Measurements from ENCODE around the gene CMTM2. TPM values are rescaled to one million over a fixed set of nuclear protein-coding genes. Genes with fewer than 3 reads are reported as not detected.
"Not testable (repeated sequence)": the region's sequence is repeated elsewhere in the genome, so short reads cannot be mapped to it uniquely, and the experiment has no call there.

Gene CMTM2
- total RNA-seq, 1 donor from 2014 or later = 1.00 TPM

DNA sequence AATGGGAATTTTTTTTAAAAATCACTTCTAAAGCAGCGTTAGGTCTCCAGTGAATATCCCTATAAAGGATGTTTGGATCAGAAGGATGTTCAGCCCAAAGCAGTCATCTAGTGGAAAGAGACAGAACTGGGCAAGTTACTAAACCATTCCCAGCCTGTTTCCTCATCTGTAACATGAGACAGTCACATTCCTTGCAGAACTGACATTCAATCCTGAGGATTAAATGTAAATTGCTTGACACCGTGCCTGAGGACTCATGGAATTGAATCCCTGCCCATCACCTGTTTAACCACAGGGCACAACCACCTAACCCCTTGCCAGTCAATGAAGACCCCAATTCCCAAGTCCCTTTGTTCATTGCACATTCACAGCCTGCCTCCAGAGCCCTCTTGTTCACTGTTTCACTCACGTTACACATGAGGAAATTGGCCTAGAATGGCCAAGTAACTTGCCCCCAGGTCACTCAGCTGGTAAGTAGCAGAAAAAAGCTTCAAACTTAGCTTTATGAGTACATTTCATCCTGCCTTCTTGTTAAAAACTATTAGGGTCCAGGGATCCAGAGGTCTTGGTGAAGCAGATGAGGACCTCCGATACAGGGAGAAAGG lies 1.4 kb downstream of the CMTM2 start:
- intact Hi-C loops (cut with micrococcal nuclease) = no loop called here

DNA sequence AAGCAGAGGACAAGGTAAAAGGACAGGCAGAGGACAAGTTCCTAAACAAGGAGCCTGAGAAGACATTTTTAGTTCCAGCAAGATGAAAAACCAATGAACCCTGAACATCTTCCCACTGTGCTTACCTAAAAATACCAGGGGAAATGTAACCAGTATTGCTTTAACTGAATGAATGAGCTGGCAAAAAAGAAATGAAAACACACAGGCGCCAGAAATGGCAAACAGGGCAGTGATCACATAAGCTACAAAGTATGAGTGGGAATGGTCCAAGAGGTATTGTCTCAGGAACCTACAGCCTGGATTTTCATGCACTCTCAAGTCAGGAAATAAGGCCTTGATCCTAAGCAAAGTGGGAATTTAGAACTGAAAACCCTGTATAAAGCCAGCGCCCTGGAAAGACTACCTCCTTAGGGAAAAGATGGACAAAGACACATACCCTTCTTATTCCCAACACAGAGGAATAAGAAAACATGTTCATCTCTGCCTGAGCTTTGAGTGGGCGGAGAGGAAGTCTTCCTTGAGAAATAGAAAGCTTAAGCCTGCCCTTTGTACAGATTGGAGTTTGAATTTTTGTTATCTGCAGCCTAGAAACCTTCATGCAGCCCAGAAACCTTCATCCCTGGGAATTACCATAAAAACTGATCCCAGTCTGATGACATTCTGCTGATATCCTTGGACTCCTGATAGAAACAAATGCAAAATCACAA lies 2.1 kb downstream of the CMTM2 start:
- intact Hi-C loops (cut with micrococcal nuclease) = no loop called here

- intact Hi-C loops (cut with micrococcal nuclease) = no loop called here
Measured at GRCh38 chr16:66585481-66586239, 6.4 kb downstream of the CMTM2 start.

DNA sequence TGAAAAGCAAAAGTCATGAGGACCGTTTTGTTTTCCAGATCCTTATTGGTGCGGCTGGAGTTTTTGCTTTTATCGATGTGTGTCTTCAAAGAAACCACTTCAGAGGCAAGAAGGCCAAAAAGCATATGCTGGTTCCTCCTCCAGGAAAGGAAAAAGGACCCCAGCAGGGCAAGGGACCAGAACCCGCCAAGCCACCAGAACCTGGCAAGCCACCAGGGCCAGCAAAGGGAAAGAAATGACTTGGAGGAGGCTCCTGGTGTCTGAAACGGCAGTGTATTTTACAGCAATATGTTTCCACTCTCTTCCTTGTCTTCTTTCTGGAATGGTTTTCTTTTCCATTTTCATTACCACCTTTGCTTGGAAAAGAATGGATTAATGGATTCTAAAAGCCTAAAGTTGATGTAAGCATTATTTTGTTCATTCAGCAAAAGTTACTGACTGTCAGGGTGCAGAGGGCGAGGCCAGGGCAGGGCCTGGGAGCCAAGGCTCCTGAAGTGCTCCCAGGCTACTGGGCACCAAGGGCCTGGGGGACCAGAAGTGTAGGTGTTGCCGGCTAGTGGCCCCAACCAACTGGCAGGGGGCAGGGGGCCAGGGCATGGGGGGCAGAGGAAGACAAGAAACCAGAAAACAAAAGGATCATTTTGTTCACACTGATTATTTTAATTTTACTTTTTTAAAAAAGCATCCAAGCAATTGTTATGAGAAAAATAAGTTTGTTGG lies 8.8 kb downstream of the CMTM2 start:
- intact Hi-C loops (cut with micrococcal nuclease) = no loop called here

GRCh38 chr16:66588981-66589713 lies 9.9 kb downstream of the CMTM2 start:
- intact Hi-C loops (cut with micrococcal nuclease) = loop anchor here (1.0 kb wide), 3 partner anchors 65 to 183 kb away; no protein-coding TSS in a partner anchor

DNA sequence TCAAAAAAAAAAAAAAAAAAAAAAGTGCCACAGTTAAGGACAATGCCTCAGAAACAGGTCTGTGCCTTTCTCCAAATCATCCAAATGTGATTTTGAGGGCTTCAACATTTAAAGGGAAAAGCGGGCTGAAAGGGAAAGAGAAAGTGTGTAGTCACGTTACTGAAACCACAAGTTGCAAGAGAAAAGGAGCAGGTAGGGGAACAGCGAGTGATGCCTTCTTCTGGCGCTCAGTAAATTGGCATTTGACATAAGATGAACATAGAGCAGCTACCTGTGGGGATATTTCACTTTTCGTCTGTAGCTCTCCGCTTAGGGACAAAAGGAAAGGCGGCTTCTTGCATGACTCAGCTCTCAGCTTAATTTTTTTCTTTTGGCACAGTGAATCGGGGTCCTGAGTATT lies 11.1 kb downstream of the CMTM2 start:
- intact Hi-C loops (cut with micrococcal nuclease) = loop anchor here (1.0 kb wide), 1 partner anchor 14 kb away; the partner anchor contains the start of gene CMTM3

GRCh38 chr16:66591018-66591417 lies 11.8 kb downstream of the CMTM2 start:
- intact Hi-C loops (cut with micrococcal nuclease) = no loop called here

DNA sequence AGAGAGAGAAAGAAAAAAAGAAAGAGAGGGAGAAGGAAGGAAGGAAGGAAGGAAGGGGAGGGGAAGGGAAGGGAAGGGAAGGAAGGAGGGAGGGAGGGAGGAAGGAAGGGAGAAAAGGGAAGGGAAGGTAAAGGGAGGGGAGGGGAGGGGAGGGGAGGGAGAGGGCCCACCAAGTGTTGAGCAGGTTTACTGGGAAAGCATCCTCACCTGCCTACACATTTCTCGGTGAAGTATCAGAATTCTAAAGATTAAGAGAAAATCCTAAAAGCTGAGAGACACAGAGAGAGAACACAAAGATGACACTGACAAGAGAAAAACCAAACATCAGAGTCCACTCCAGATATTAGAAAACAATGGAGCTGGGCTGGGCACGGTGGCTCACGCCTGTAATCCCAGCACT lies 13.0 kb downstream of the CMTM2 start:
- intact Hi-C loops (cut with micrococcal nuclease) = no loop called here

- intact Hi-C loops (cut with micrococcal nuclease) = no loop called here
Measured at GRCh38 chr16:66592814-66593213, 13.6 kb downstream of the CMTM2 start.

- intact Hi-C loops (cut with micrococcal nuclease) = no loop called here
Measured at GRCh38 chr16:66594739-66595138, 15.5 kb downstream of the CMTM2 start.

DNA sequence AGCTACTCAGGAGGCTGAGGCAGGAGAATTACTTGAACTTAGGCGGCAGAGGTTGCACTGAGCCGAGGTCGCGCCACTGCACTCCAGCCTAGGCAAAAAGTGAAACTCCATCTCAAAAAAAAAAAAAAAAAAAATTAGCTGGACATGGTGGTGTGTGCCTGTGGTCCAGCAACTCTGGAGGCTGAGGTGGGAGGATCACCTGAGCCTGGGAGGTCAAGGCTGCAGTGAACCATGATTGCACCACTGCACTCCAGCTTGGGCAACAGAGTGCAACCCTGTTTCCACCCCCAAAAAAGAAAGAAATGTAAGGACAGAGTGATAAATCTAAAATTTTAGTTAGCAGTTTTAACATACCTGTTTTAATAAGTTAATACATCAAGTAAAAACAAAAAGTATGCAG lies 17.3 kb downstream of the CMTM2 start:
- intact Hi-C loops (cut with micrococcal nuclease) = not testable (repeated sequence)

- intact Hi-C loops (cut with micrococcal nuclease) = no loop called here
Measured at GRCh38 chr16:66596986-66597848, 18.0 kb downstream of the CMTM2 start.

- intact Hi-C loops (cut with micrococcal nuclease) = no loop called here
Measured at GRCh38 chr16:66598111-66598510, 18.8 kb downstream of the CMTM2 start.

GRCh38 chr16:66599726-66600125 lies 20.5 kb downstream of the CMTM2 start:
- intact Hi-C loops (cut with micrococcal nuclease) = no loop called here

- intact Hi-C loops (cut with micrococcal nuclease) = no loop called here
Measured at GRCh38 chr16:66600477-66600876, 21.2 kb downstream of the CMTM2 start.

DNA sequence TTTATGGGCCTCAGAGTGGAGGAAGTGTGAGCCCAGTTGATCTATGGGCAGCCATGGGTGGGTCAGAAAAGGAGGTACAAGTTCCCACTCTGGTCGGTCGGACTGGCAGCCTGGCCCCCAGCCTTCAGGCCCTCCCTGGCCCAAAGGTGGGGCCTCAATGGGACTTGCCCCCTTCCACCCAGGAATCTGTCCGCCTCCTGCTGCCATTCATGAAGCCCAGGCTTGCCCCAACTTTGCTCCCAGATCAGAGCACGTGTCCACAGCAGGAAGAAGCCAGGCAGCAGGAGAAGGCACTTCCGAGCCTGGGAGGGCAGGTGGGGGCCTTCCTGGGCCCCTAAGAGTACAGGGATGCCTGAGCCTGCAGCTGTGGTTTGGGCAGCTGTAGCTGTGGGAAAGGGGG lies 22.2 kb downstream of the CMTM2 start:
- intact Hi-C loops (cut with micrococcal nuclease) = no loop called here

GRCh38 chr16:66603537-66604375 lies 24.5 kb downstream of the CMTM2 start:
- intact Hi-C loops (cut with micrococcal nuclease) = loop anchor here (1.0 to 2.0 kb wide), 7 partner anchors 13 to 269 kb away; partner anchors contain the start of gene CKLF

- intact Hi-C loops (cut with micrococcal nuclease) = loop anchor here (1.0 to 5.0 kb wide), 8 partner anchors 14 to 268 kb away; partner anchors contain the start of genes CKLF and CMTM4
Measured at GRCh38 chr16:66604376-66605176, 25.3 kb downstream of the CMTM2 start, which contains the start of gene CMTM3. Gene CMTM3 (plus strand): TSS chr16:66604704. CDS start chr16:66604806, 102 bp downstream.
